ENCODE measurements around the gene PCOLCE2.

DNA sequence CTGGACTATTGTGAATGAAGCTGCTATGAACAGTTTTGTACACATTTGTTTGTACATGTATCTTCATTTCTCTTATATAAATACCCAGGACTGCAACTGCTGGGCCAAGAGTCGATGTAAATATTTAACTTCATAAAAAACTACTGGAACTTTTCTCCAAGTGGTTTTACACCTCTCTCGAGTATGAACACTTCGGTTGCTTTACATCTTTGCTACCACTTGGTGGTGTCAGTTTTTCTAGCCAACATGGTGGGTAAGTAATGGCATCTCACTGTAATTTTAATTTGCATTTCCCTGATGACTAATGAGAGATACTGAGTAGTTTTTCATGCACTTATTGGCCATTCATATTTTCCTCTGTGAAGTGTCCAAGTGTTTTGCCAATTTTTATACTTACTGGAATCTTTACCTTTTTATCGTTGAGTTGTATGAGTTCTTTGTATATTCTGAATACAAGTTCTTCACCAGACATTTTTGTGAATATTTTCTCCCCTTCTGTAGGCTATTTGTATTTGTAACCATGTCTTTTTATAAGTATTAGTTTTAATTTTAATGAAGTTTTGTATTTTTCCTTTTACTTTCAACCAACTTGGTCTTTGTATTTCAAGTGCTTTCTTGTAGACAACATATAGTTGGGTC is 44.4 kb downstream of the PCOLCE2 start:
- TF ChIP-seq, protein P1, sequence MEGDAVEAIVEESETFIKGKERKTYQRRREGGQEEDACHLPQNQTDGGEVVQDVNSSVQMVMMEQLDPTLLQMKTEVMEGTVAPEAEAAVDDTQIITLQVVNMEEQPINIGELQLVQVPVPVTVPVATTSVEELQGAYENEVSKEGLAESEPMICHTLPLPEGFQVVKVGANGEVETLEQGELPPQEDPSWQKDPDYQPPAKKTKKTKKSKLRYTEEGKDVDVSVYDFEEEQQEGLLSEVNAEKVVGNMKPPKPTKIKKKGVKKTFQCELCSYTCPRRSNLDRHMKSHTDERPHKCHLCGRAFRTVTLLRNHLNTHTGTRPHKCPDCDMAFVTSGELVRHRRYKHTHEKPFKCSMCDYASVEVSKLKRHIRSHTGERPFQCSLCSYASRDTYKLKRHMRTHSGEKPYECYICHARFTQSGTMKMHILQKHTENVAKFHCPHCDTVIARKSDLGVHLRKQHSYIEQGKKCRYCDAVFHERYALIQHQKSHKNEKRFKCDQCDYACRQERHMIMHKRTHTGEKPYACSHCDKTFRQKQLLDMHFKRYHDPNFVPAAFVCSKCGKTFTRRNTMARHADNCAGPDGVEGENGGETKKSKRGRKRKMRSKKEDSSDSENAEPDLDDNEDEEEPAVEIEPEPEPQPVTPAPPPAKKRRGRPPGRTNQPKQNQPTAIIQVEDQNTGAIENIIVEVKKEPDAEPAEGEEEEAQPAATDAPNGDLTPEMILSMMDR (conservative IDR thresholded peaks at IDR 0.05): peak; percentile 89
- TF ChIP-seq ZFX (IDR thresholded peaks at IDR 0.05): no peak
